HG02610 (cell line): ENCODE data around the gene BMAL1.
"Not testable (repeated sequence)": the region's sequence is repeated elsewhere in the genome, so short reads cannot be mapped to it uniquely, and the experiment has no call there.

ENCODE experiments used
- ATAC-seq: cut with Tn5 transposase; IDR thresholded peaks from one replicate; pipeline ENCODE4 v1.9.1; 2021; ENCODE audit warnings: mild to moderate bottlenecking, moderate library complexity; ENCODE audit not compliant: unreplicated experiment

Gene BMAL1

DNA sequence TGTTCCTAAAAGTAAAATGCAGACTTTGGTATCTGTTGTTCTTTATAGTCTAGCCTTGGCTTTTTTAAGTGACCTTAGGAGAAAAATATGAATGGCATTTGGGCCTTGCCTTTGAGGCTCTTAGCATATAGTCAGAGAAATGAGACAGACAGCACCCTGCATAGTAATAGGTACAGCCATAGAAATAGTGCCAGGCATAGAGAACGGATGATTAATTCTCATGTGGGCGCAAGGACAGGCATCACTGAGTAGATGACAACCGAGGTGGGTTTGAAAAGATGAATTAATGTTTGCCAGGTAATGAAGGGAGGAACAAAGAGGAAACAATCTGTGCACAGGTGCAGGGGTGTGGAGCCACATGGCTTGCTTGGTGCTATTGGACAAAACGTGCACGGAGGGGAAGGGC lies 90.5 kb downstream of the BMAL1 start:
- ATAC-seq = no peak

DNA sequence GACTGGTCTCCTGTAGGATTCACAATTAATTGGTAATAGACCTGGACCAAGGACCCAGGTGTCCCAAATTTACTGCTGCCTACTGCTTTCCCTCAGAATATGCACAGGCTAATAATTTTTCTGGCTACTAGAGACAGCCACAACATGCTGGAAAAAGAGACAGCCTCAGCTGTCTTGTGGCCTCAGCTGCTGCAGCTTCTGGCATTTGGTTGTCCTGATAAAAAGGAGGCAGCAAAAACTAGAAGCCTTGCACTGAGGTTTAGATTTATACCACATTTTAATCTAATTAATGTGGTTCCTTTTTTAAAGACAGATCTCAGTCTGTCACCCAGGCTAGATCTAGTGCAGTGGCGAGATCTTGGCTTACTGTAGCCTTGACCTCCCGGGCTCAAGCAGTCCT lies 95.6 kb downstream of the BMAL1 start:
- ATAC-seq = no peak

DNA sequence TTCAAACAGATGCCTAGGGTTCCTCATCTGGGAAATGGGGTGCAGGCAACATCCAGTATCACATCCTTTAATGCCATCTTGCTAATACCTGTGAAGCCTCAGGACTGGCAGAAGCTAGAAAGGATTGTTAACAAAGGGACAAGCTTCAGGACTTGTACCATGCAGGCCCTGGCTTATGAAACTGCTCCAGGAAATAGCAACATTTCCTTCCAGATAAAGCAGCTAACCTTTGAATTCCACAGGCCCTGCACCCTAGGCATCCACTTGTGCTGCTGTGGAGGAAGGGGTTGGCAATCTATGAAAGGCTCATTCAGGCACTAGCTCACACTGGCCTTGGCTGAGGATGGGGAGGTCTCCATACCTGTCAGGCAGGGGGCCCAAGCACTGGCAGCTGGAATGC lies 98.2 kb downstream of the BMAL1 start:
- no peak for ATAC-seq

DNA sequence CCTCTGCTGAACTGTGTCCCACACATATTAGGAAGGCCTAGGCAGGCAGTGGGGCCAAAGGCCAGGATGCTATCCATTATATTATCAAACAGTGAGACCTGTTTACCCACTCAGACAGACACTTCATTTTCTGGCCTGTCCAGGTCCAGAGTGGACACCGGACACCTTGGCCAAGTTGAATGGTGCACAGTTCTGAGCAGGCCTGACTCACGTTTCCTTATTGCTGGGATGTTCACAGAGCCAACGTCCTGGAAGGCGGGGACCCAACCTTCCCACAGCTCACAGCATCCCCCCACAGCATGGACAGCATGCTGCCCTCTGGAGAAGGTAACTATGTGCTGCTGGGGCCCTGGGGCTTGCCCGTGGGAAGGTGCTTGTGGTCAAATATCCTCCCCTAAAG lies 98.8 kb downstream of the BMAL1 start:
- no peak for ATAC-seq

DNA sequence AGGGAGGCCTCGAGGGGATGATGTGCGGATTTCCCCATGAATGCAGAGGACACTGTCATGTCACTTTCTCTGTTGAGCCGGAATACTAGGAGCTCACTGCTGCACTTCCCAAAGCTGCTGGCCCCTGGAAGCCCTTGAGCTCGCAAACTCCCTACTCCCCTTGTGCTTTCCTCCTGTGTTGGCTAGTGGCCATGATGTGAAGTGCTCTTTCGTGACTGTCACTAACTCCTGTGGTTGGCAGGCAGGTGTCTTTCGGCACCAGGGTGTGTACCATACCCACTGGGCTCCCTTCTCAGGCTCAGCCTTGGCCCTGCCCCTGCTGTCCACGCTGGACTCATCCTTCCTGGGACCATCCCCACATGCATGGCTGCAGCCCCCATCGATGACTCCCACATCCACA lies 99.2 kb downstream of the BMAL1 start:
- ATAC-seq = no peak

DNA sequence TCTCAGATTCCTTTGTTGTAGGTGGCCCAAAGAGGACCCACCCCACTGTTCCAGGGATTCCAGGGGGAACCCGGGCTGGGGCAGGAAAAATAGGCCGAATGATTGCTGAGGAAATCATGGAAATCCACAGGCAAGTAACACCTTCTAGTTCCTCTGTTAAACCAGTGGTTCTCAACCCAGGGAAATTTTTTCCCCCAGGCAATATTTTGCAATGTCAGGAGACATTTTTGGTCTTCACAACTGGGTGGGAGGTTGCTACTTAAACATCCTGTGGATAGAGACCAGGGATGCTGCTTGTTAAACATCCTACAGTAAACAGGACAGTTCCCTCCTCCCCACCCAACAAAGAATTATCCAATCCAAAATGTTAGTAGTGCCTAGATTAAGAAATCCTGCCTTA lies 100.7 kb downstream of the BMAL1 start:
- ATAC-seq = no peak

DNA sequence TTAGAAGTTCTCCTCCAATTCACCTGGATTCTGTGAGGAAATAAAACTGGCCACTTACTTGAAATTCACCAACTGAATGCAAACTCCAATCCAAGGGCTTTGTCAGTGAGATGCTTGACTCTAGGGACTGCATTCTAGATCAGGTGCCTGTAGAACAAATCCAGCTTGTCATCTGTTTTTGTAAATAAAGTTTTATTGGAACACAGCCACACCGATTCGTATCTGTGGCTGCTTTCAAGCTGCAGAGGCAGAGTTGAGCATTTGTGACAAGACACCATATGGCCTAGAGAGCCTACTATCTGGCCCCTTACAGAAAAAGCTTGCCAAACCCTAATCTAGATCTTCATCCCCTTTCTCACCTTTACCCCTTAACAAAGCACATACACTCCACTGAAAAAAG lies 103.1 kb downstream of the BMAL1 start:
- ATAC-seq = no peak

DNA sequence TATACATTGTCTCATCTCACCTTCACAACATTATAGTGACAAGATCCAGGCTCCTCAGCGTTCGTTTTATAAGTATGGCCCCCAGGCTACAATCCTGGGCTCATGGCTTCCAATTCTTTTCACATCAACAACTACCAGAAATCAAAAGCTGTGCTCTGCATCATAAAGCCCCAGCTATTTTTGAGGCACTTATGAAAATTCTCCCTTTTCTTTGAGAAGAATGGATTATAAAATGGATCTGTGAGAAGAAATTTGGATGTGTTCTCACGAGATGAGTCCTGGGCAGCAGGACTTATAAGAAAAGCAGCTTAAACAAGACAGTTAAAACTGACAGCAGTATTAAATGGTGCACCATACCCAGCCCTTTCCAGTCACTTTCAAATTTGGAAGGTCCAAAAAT lies 105.2 kb downstream of the BMAL1 start:
- ATAC-seq = no peak

DNA sequence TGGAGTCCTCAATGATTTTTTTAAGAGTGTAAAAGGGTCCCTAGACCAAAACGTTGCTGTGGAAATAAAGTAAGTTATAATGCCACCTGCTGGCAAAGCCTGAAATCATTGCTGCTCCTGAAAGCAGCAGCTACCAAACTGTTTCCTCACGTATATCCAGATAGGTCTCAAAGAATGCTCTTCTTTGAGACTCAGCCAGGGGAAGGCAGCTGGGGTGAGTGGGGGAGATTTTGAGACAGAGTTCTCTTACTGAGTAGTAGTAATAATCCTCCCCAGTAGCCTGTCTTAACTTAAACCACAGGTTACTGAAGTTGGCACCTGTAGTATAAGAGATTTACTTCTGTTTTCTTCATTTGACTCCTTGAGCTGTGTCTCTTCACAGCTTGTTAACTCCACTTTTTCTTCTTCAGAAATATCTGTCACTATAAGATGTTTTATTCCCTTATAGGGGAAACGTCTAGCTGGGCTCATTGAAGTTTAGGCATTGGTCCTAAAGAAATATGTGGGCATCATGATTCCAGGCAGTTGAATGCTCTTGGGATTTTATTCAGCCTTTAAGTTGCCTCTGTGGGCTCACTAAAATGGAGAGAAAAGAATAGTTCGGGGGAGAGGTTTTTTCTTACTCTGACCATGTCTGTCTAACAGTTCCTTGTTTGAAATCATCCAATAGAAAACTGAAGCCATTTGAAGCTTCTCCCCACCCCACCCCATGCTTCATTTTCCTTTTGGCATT lies 107.5 kb downstream of the BMAL1 start:
- no peak for ATAC-seq

DNA sequence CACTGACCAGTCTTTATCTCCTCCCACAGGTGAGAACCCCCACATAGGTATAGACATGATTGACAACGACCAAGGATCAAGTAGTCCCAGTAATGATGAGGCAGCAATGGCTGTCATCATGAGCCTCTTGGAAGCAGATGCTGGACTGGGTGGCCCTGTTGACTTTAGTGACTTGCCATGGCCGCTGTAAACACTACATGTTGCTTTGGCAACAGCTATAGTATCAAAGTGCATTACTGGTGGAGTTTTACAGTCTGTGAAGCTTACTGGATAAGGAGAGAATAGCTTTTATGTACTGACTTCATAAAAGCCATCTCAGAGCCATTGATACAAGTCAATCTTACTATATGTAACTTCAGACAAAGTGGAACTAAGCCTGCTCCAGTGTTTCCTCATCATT lies 109.0 kb downstream of the BMAL1 start:
- no peak for ATAC-seq

DNA sequence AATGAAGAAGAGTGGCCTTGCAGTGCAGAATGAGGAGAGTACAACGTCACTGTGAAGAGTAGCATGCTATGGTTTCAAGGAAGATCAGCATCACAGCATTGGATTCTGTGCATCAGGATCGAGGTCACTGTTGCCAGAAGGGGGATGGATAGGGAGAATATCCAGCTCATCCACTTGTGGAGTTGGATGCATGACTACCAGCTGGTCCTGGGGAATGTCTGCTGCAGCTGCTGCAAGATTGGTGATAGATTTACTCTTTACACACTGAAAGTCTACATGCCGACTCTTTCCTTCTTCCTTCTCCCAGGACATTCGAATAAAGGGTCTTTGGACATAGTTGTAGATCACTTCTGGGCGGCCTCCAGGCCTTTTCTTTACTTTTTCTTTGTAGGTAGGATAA lies 111.2 kb downstream of the BMAL1 start:
- no peak for ATAC-seq

DNA sequence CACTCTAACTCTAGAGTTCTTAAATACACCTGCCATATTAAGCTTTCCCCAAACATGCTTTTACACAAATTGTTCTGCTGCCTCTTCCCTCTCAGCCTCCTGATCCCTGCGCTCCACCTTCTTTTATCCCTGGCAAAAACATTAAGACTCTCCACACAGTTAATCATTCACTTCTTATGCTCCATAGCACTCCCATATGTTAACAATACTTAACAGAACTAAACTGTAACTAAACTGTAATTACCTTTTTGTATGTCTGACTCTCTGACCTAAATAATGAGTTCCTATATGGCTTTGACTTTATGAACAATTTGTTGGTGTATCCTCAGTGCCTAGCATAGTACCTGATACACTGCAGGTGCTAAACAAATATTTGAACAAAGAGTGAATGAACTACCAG lies 113.6 kb downstream of the BMAL1 start:
- no peak for ATAC-seq

DNA sequence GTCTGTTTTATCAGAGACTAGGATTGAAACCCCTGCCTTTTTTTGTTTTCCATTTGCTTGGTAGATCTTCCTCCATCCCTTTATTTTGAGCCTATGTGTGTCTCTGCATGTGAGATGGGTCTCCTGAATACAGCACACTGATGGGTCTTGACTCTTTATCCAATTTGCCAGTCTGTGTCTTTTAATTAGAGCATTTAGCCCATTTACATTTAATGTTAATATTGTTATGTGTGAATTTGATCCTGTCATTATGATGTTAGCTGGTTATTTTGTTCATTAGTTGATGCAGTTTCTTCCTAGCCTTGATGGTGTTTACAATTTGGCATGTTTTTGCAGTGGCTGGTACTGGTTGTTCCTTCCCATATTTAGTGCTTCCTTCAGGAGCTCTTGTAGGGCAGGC lies 120.7 kb downstream of the BMAL1 start:
- not testable (repeated sequence) for ATAC-seq

DNA sequence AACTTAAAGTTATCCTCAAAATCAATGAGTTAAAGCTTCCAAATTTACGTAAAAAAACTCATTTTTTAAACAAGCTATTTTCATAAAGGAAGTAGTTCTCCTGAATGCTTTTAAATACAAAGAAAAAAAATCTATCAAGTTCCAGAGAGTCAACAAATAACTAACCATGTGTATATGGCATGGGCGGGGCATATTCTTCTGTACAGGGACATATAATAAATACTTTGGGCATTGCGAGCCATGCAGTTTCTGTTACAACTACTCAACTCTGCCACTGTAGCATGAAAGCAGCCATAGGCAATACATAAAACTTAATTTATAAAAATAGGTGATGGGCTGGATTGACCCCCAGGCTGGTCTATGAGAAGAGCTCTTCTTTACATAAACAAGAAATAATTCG lies 127.6 kb downstream of the BMAL1 start:
- ATAC-seq = no peak

DNA sequence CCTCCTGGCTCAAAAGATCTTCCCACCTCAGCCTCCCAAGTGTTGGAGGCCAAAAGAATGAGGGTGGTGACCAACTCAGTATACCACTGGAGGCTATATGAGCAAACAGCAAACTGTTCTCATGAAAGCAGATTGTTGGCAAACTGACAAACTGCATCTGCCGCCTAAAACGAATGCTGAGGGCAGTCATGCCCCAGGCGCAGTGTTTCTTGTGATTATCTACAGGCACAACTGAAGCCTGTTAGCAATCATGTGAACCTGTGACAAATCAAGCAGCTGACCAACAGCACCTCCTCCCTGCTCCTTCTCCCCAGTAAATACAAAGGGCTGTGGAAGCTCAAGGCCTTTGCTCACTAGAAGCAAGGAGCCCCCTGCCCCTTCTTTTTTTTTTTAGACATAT lies 137.6 kb downstream of the BMAL1 start:
- ATAC-seq = no peak

DNA sequence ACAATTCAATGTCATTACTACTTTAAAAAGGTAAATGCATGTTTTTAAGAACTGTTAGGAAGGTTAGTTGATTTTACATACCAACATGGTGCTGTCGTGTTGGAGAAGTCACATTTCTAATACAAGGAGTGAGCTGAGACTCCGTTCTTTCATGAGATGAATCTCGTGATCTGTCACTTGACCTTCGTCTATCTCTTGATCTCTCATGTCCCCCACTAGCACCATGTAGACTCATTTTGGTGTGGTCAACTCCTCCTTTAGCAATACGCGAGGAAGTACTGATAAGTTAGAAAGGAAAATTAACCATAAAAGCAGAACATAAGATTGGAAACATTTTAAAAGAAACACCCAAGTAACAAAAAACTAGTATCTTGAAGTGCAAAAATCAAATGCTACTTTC lies 144.0 kb downstream of the BMAL1 start:
- no peak for ATAC-seq

DNA sequence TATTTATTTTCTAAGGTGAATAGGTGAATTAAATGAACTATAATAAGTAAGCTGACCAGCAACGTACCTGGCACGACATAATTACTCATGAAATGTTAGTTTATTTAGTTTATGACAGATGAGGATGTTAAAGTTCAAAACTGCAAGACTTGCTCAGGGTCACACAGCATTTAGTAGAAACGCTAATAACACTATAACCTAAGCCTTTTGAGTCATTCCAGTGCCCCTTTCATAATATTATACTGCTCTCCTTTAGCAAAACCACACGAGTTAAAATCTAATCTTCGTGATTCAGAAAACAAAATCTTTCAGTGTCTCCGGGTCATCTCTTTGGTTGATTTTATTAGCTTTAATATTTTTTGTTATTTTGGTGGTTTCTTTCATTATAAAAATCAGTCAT lies 145.8 kb downstream of the BMAL1 start:
- ATAC-seq = no peak

DNA sequence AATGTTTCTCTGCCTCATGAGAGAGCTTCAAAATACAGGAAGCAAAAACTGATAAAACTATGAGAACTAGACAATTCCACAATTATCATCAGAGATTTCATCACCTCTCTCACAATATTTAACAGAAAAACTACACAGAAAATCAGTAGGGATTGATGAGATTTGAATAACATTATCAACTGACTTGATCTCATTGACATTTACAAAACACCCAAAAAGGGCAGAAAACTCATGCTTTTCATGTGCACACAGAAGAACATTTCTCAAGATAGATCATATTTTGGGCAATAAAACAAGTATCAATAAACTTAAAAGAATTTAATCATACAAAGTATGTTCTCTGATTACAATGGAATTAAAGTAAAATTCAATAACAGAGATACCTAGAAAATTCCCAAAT lies 149.8 kb downstream of the BMAL1 start:
- no peak for ATAC-seq

DNA sequence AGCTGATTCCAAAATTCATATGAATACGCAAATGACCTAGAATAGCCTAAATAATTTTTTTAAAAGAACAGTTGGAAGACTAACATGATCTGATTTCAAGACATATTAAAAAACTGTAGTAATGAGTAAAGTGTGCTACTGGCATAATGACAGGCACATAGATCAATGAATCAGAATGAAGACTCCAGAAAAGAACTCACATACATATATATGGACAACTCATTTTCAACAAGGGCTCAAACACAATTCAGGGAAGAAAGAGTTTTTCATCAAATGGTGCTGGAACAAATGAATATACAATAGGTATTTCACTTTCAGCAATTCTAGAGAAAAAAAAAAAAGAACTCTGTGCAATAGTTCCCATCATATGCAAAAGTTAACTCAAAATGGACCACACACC lies 151.7 kb downstream of the BMAL1 start:
- ATAC-seq = no peak

DNA sequence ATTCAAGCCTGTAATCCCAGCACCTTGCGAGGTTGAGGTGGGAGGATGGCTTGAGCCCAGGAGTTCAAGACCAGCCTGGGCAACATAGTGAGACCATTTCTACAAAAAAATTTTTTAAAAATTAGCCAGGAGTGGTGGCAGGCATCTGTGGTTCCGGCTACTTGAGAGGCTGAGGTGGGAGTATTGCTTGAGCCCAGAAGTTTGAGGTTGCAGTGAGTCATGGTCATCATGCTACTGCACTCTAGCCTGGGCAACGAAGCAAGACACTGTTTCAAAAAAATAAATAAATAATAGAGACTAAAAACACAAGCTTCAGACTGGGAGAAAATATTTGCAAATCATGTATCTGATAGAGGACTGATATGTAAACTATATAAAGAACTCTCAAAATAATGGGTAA lies 152.2 kb downstream of the BMAL1 start:
- ATAC-seq = no peak

DNA sequence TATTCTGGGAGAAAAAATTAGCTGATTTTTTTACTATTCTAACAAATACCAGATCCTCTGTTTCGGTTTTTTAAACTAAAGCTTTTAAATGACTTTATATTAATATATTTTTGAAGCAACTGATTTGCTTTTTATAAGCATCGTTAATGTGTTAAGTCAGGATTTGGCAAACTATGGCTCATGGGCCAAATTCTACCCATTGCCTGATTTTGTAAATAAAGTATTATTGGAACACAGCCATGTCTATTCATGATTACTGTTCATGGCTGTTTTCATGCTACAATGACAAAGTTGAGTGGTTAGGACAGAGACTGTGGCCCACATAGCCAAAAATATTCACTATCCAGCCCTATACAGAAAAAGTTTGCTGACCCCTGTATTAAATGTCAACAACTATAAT lies 155.8 kb downstream of the BMAL1 start:
- ATAC-seq = no peak

DNA sequence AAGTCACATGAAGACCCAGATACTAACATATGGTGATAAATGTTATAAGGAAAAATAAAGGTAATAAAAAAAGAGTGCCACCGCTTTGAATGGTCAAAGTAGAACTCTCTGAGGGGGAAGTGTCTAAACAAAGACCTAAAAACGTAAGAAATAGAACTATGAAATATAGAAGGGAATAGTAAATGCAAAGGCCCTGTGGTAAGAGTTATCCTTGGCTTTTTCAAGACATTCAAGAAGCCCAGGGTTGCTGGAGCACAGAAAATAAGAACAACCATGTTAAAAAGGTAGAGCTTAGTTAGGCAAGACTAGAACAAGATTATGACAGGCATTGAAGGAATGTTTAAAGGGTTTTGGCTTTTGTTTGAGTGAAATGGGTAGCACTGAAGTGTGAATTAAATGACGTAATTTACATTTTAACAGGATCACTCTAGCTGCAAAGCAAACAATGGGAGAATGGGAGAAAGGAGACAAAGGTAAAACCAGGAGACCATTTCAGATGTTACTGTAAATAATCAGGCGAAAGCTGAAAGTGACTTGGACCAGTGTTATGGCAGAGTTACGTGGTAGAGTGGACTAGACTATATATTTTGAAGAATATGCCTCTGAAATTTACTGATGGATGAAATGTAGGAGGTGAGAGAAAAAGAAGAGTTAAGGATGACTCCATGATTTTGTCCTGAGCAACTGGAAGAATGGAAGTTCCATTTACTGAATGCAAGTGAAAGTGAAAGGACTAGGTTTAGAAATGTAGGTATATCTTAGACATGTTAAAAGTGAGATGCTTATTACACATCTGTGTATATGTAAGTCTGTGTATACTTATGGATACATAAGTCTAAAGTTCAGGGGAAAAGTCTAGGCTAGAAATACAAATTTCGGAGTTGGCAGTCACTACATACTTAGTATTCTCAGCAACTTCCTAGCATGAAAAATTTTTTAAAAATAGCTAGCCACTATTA lies 156.9 kb downstream of the BMAL1 start:
- ATAC-seq = no peak
